Measurements from ENCODE around the gene STAT2. TPM values are rescaled to one million over a fixed set of nuclear protein-coding genes. Genes with fewer than 3 reads are reported as not detected.
A peak's percentile ranks its signal among the peaks of the same experiment; 100 is the strongest.

The STAT2 gene
- total and polyA plus RNA-seq, 2 of the 13 experiments (the other 11 are each of a cell fraction or from before 2014, with no cell fraction given) = 43.5 to 84.6 TPM

DNA sequence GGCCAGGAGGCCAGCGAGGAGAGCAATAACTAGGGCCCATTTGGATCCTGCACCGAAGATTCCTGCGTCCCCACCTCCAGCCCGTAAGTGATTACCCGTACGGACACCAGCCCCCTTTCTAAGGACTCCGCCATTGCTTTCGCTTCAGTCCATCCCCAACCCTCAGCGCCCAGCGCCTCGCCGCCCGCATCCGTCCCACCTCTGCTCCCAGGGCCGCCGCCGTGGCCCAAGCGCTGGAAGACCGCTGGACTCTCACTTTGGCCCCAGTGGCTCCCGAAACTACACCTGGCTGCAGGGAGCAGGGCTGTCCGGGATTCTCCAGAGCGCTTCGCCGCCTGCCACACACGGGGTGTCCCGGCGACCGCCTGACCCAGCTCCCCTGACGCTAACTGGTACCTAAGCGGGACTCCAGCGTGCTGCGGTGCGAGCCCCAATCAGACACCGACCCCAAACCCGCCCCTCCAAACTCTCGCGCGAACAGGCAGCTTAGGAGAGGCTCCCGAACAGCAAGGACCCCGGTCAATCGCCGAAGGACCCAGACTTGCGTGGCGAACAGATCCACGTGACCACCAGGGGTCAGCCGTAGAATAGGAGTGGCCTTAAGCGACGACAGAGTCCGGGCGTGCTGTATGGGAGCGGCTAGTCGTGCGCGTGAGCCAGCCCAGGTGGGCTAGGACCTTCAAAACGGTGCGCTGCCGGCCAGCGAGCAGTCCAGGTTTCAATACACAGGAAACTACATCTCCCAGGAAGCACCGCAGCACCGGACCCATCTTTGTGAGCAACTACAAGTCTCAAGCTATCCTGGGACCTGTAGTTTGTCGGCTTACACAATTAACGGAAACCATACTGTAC lies 44.1 kb downstream of the STAT2 start, which contains the start of gene CNPY2 (continued):
- TF ChIP-seq, protein P1, sequence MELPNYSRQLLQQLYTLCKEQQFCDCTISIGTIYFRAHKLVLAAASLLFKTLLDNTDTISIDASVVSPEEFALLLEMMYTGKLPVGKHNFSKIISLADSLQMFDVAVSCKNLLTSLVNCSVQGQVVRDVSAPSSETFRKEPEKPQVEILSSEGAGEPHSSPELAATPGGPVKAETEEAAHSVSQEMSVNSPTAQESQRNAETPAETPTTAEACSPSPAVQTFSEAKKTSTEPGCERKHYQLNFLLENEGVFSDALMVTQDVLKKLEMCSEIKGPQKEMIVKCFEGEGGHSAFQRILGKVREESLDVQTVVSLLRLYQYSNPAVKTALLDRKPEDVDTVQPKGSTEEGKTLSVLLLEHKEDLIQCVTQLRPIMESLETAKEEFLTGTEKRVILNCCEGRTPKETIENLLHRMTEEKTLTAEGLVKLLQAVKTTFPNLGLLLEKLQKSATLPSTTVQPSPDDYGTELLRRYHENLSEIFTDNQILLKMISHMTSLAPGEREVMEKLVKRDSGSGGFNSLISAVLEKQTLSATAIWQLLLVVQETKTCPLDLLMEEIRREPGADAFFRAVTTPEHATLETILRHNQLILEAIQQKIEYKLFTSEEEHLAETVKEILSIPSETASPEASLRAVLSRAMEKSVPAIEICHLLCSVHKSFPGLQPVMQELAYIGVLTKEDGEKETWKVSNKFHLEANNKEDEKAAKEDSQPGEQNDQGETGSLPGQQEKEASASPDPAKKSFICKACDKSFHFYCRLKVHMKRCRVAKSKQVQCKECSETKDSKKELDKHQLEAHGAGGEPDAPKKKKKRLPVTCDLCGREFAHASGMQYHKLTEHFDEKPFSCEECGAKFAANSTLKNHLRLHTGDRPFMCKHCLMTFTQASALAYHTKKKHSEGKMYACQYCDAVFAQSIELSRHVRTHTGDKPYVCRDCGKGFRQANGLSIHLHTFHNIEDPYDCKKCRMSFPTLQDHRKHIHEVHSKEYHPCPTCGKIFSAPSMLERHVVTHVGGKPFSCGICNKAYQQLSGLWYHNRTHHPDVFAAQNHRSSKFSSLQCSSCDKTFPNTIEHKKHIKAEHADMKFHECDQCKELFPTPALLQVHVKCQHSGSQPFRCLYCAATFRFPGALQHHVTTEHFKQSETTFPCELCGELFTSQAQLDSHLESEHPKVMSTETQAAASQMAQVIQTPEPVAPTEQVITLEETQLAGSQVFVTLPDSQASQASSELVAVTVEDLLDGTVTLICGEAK (IDR thresholded peaks at IDR 0.05) = no peak
- TF ChIP-seq, protein P1 (CRISPR knock-in tag; IDR thresholded peaks at IDR 0.05) = peak; percentile 1; the same call in 1 of the 2 replicates
- TF ChIP-seq FOSL2 (CRISPR knock-in tag; IDR thresholded peaks at IDR 0.05) (peak; percentile 20; the same call in 1 of the 2 replicates), TBP (CRISPR knock-in tag; IDR thresholded peaks at IDR 0.05) (no peak), SIX1 (CRISPR knock-in tag; IDR thresholded peaks at IDR 0.05; ENCODE audit: borderline replicate concordance) (no peak), KLF15 (CRISPR knock-in tag; IDR thresholded peaks at IDR 0.05; ENCODE audit: borderline replicate concordance) (0 out of 2 replicates have a peak, but pooled peaks have one; percentile 69), KLF13 (CRISPR knock-in tag; IDR thresholded peaks at IDR 0.05) (no peak)
- TF ChIP-seq, protein P2, sequence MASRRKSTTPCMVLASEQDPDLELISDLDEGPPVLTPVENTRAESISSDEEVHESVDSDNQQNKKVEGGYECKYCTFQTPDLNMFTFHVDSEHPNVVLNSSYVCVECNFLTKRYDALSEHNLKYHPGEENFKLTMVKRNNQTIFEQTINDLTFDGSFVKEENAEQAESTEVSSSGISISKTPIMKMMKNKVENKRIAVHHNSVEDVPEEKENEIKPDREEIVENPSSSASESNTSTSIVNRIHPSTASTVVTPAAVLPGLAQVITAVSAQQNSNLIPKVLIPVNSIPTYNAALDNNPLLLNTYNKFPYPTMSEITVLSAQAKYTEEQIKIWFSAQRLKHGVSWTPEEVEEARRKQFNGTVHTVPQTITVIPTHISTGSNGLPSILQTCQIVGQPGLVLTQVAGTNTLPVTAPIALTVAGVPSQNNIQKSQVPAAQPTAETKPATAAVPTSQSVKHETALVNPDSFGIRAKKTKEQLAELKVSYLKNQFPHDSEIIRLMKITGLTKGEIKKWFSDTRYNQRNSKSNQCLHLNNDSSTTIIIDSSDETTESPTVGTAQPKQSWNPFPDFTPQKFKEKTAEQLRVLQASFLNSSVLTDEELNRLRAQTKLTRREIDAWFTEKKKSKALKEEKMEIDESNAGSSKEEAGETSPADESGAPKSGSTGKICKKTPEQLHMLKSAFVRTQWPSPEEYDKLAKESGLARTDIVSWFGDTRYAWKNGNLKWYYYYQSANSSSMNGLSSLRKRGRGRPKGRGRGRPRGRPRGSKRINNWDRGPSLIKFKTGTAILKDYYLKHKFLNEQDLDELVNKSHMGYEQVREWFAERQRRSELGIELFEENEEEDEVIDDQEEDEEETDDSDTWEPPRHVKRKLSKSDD (CRISPR knock-in tag; IDR thresholded peaks at IDR 0.05; ENCODE audit: low read depth) = peak; percentile 20; the same call in 1 of the 2 replicates
- TF ChIP-seq, protein P3, sequence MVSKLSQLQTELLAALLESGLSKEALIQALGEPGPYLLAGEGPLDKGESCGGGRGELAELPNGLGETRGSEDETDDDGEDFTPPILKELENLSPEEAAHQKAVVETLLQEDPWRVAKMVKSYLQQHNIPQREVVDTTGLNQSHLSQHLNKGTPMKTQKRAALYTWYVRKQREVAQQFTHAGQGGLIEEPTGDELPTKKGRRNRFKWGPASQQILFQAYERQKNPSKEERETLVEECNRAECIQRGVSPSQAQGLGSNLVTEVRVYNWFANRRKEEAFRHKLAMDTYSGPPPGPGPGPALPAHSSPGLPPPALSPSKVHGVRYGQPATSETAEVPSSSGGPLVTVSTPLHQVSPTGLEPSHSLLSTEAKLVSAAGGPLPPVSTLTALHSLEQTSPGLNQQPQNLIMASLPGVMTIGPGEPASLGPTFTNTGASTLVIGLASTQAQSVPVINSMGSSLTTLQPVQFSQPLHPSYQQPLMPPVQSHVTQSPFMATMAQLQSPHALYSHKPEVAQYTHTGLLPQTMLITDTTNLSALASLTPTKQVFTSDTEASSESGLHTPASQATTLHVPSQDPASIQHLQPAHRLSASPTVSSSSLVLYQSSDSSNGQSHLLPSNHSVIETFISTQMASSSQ (IDR thresholded peaks at IDR 0.05; ENCODE audit: low read depth) = no peak; the same call in 1 of the 2 replicates
- TF ChIP-seq, protein P3 (CRISPR knock-in tag; IDR thresholded peaks at IDR 0.05; ENCODE audit: borderline replicate concordance) = no peak
- TF ChIP-seq, protein P4, sequence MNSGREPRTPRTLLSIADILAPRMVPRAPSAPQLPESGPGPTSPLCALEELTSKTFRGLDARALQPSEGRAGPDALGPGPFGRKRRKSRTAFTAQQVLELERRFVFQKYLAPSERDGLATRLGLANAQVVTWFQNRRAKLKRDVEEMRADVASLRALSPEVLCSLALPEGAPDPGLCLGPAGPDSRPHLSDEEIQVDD (CRISPR knock-in tag; IDR thresholded peaks at IDR 0.05; ENCODE audit: borderline replicate concordance) = no peak; the same call in 1 of the 2 replicates
